ENCODE measurements around the gene PET100. TPM values are rescaled to one million over a fixed set of nuclear protein-coding genes. Genes with fewer than 3 reads are reported as not detected.
A peak's percentile ranks its signal among the peaks of the same experiment; 100 is the strongest.

The PET100 gene
- total RNA-seq, 1 donor from 2014 or later: 186 TPM

- peaks cover 15% of the 10 kb centered on the region for H3K9me3 Mint-ChIP-seq (ENCODE audit: unreplicated experiment)
- no peak for DNase-seq
- no peak overlapping the region for H3K4me3 Mint-ChIP-seq (ENCODE audit: unreplicated experiment)
- TF ChIP-seq, protein P1, sequence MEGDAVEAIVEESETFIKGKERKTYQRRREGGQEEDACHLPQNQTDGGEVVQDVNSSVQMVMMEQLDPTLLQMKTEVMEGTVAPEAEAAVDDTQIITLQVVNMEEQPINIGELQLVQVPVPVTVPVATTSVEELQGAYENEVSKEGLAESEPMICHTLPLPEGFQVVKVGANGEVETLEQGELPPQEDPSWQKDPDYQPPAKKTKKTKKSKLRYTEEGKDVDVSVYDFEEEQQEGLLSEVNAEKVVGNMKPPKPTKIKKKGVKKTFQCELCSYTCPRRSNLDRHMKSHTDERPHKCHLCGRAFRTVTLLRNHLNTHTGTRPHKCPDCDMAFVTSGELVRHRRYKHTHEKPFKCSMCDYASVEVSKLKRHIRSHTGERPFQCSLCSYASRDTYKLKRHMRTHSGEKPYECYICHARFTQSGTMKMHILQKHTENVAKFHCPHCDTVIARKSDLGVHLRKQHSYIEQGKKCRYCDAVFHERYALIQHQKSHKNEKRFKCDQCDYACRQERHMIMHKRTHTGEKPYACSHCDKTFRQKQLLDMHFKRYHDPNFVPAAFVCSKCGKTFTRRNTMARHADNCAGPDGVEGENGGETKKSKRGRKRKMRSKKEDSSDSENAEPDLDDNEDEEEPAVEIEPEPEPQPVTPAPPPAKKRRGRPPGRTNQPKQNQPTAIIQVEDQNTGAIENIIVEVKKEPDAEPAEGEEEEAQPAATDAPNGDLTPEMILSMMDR (IDR thresholded peaks at IDR 0.05; ENCODE audit: partially characterized antibody, unreplicated experiment): no peak
- H3K4me1 Mint-ChIP-seq (ENCODE audit: low read depth, unreplicated experiment): peaks cover 15% of the 10 kb centered on the region
- H3K27me3 Mint-ChIP-seq (ENCODE audit: unreplicated experiment): peaks cover 19% of the 10 kb centered on the region
- H3K27ac Mint-ChIP-seq (ENCODE audit: unreplicated experiment): no peak overlapping the region
- no peaks in the 10 kb centered on the region for H3K36me3 Mint-ChIP-seq (ENCODE audit: unreplicated experiment)
These were observed 8.0 kb downstream of the PET100 start for GRCh38 chr19:7637374-7638256.

DNA sequence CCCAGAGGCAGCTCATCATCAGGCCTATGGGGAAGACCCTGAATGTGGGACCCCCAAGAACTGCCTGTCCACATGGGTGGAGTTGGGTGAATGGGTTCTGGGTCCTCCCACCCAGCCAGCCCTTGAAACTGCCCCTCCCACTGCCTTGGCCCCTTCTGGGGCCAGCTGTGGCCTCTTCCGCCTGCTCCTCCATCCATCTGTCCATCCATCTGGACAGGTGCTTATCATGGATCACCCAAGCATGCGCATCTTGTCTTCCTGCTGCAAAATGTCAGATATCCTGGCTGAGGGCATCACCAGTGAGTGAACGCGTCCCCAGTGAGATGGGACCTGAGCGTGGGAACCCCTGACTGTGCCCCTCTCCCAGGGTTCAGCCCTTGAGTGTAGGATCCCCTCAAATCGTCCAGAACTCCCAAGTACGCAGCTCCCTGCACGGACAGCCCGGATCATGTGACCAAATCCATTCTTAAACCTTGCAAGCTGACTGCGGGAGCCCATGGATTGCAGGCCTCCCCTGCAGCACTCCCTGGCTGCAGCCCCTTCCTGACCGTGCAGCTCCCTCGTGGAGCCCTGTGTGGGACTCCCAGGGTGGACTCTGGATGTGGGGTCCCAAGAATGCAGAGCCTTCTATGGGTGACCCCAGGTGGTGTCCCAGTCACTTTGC is 9.3 kb downstream of the PET100 start:
- Mint-ChIP-seq H3K27me3 (ENCODE audit: unreplicated experiment) (peaks cover 18% of the 10 kb centered on the region), H3K36me3 (ENCODE audit: unreplicated experiment) (no peaks in the 10 kb centered on the region), H3K4me1 (ENCODE audit: low read depth, unreplicated experiment) (peaks cover 15% of the 10 kb centered on the region), H3K27ac (ENCODE audit: unreplicated experiment) (peak overlapping the region; percentile 95), H3K9me3 (ENCODE audit: unreplicated experiment) (peaks cover 15% of the 10 kb centered on the region), H3K4me3 (ENCODE audit: unreplicated experiment) (peak overlapping the region; percentile 74)
- TF ChIP-seq, protein P1 (IDR thresholded peaks at IDR 0.05; ENCODE audit: partially characterized antibody, unreplicated experiment): no peak
- no peak for DNase-seq

DNA sequence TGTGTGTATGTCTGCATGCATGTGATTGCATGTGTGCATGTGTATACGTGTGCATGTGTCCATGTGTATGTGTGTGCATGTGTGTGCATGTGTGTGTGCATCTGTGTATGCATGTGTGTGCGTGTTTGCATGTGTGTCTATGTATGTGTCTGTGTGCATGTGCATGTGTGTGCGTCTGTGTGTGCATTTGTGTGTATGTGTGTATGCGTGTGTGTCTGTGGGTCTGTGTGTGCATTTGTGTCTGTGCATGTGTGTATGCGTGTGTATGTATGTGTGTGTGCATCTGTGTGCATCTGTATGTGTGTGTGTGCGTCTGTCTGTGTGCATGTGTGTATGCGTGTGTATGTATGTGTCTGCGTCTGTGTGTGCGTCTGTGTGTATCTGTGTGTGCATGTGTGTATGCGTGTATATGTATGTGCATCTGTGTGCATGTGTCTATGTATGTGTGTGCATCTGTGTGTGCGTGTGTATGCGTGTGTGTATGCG is 10.3 kb downstream of the PET100 start:
- Mint-ChIP-seq H3K27ac (ENCODE audit: unreplicated experiment) (peak overlapping the region; percentile 26), H3K36me3 (ENCODE audit: unreplicated experiment) (no peaks in the 10 kb centered on the region), H3K27me3 (ENCODE audit: unreplicated experiment) (peaks cover 14% of the 10 kb centered on the region), H3K4me3 (ENCODE audit: unreplicated experiment) (peak overlapping the region; percentile 40), H3K9me3 (ENCODE audit: unreplicated experiment) (peaks cover 12% of the 10 kb centered on the region), H3K4me1 (ENCODE audit: low read depth, unreplicated experiment) (peaks cover 15% of the 10 kb centered on the region)
- TF ChIP-seq, protein P1 (IDR thresholded peaks at IDR 0.05; ENCODE audit: partially characterized antibody, unreplicated experiment): no peak
- no peak for DNase-seq

DNA sequence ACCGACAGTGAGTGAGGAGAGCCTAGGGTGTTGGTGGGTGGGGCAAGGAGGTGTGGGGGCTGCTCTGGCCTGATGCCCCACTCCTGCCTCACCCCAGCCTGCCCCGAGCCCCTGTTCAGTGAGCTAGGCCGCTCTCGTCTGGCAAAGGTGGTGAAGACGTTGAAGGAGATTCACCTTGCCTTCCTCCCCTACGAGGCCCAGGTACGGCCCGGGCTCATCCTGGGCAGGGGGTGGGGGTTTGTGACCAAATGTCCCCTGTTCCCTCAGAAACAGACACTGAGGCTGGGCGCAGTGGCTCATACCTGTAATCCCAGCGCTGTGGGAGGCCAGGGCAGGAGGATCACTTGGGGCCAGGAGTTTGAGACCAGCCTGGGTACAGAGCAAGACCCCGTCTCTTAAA is 11.2 kb downstream of the PET100 start:
- no peaks in the 10 kb centered on the region for H3K36me3 Mint-ChIP-seq (ENCODE audit: unreplicated experiment)
- peaks cover 12% of the 10 kb centered on the region for H3K9me3 Mint-ChIP-seq (ENCODE audit: unreplicated experiment)
- DNase-seq: no peak
- H3K27me3 Mint-ChIP-seq (ENCODE audit: unreplicated experiment): peaks cover 16% of the 10 kb centered on the region
- H3K4me1 Mint-ChIP-seq (ENCODE audit: low read depth, unreplicated experiment): peaks cover 16% of the 10 kb centered on the region
- TF ChIP-seq, protein P1 (IDR thresholded peaks at IDR 0.05; ENCODE audit: partially characterized antibody, unreplicated experiment): no peak
- H3K27ac Mint-ChIP-seq (ENCODE audit: unreplicated experiment): no peak overlapping the region
- H3K4me3 Mint-ChIP-seq (ENCODE audit: unreplicated experiment): no peak overlapping the region
